Activated naive CD4-positive, alpha-beta T cell treated with anti-CD3 and anti-CD28 coated beads, Interleukin-2, amount 50 U/mL, for 24 hours (primary cell): ENCODE measurements around the gene FAM184B.

Source experiments
- H3K27ac Mint-ChIP-seq: one replicate; pipeline ENCODE4 v1.8.0; 2021; ENCODE audit warnings: mild to moderate bottlenecking, mixed read lengths
- H3K27me3 Mint-ChIP-seq: one replicate; pipeline ENCODE4 v1.8.0; 2021; ENCODE audit warnings: mixed read lengths
- H3K36me3 Mint-ChIP-seq: one replicate; pipeline ENCODE4 v1.8.0; 2021; ENCODE audit warnings: mixed read lengths
- H3K4me1 Mint-ChIP-seq: one replicate; pipeline ENCODE4 v1.8.0; 2021; ENCODE audit warnings: mixed read lengths
- H3K4me3 Mint-ChIP-seq: one replicate; pipeline ENCODE4 v1.8.0; 2021; ENCODE audit warnings: mild to moderate bottlenecking, mixed read lengths
- H3K9me3 Mint-ChIP-seq: one replicate; pipeline ENCODE4 v1.8.0; 2021; ENCODE audit warnings: mixed read lengths

FAM184B gene

GRCh38 chr4:17788956-17789355 lies 7.5 kb upstream of the FAM184B start:
- Mint-ChIP-seq H3K27ac (no peak overlapping the region), H3K4me3 (no peak overlapping the region), H3K27me3 (no peaks in the 10 kb centered on the region), H3K9me3 (no peaks in the 10 kb centered on the region), H3K4me1 (peaks cover 17% of the 10 kb centered on the region), H3K36me3 (peaks cover 12% of the 10 kb centered on the region)

GRCh38 chr4:17787315-17787714 lies 5.9 kb upstream of the FAM184B start:
- Mint-ChIP-seq H3K4me3 (no peak overlapping the region), H3K4me1 (peaks cover 17% of the 10 kb centered on the region), H3K27me3 (peaks cover under 1% of the 10 kb centered on the region), H3K9me3 (no peaks in the 10 kb centered on the region), H3K36me3 (peaks cover 7% of the 10 kb centered on the region), H3K27ac (no peak overlapping the region)

- Mint-ChIP-seq H3K27ac (no peak overlapping the region), H3K4me1 (peaks cover 24% of the 10 kb centered on the region), H3K27me3 (peaks cover 7% of the 10 kb centered on the region), H3K36me3 (peaks cover 6% of the 10 kb centered on the region), H3K9me3 (no peaks in the 10 kb centered on the region), H3K4me3 (no peak overlapping the region)
These were observed 5.1 kb upstream of the FAM184B start for GRCh38 chr4:17786567-17786966.

- H3K4me3 Mint-ChIP-seq = no peak overlapping the region
- peaks cover 25% of the 10 kb centered on the region for H3K4me1 Mint-ChIP-seq
- H3K36me3 Mint-ChIP-seq = peaks cover 6% of the 10 kb centered on the region
- H3K9me3 Mint-ChIP-seq = no peaks in the 10 kb centered on the region
- H3K27ac Mint-ChIP-seq = no peak overlapping the region
- H3K27me3 Mint-ChIP-seq = peaks cover 8% of the 10 kb centered on the region
These were observed 4.4 kb upstream of the FAM184B start for GRCh38 chr4:17785858-17786257.

GRCh38 chr4:17780501-17781299 lies 721 bp downstream of the FAM184B start:
- no peak overlapping the region for H3K4me3 Mint-ChIP-seq
- peaks cover 24% of the 10 kb centered on the region for H3K27me3 Mint-ChIP-seq
- peaks cover 10% of the 10 kb centered on the region for H3K4me1 Mint-ChIP-seq
- no peaks in the 10 kb centered on the region for H3K9me3 Mint-ChIP-seq
- H3K27ac Mint-ChIP-seq = no peak overlapping the region
- no peaks in the 10 kb centered on the region for H3K36me3 Mint-ChIP-seq

GRCh38 chr4:17778431-17778830 lies 3.0 kb downstream of the FAM184B start:
- H3K36me3 Mint-ChIP-seq = no peaks in the 10 kb centered on the region

GRCh38 chr4:17773135-17773698 lies 8.2 kb downstream of the FAM184B start:
- H3K36me3 Mint-ChIP-seq = no peaks in the 10 kb centered on the region
- H3K27ac Mint-ChIP-seq = no peak overlapping the region
- no peak overlapping the region for H3K4me3 Mint-ChIP-seq
- peaks cover 7% of the 10 kb centered on the region for H3K27me3 Mint-ChIP-seq
- no peaks in the 10 kb centered on the region for H3K9me3 Mint-ChIP-seq
- H3K4me1 Mint-ChIP-seq = no peaks in the 10 kb centered on the region

More at GRCh38 chr4:17778431-17778830, 3.0 kb downstream of the FAM184B start:
- Mint-ChIP-seq H3K4me3 (no peak overlapping the region), H3K4me1 (peaks cover 8% of the 10 kb centered on the region), H3K9me3 (no peaks in the 10 kb centered on the region), H3K27me3 (peaks cover 27% of the 10 kb centered on the region), H3K27ac (no peak overlapping the region)

- H3K36me3 Mint-ChIP-seq = no peaks in the 10 kb centered on the region
- H3K27me3 Mint-ChIP-seq = peaks cover 3% of the 10 kb centered on the region
- H3K4me3 Mint-ChIP-seq = no peak overlapping the region
- H3K4me1 Mint-ChIP-seq = no peaks in the 10 kb centered on the region
- H3K9me3 Mint-ChIP-seq = no peaks in the 10 kb centered on the region
- H3K27ac Mint-ChIP-seq = no peak overlapping the region
These were observed 10.0 kb downstream of the FAM184B start for GRCh38 chr4:17771284-17771908.

- Mint-ChIP-seq H3K4me1 (peaks cover under 1% of the 10 kb centered on the region), H3K36me3 (no peaks in the 10 kb centered on the region), H3K27ac (no peak overlapping the region), H3K27me3 (peaks cover 2% of the 10 kb centered on the region), H3K4me3 (no peak overlapping the region), H3K9me3 (no peaks in the 10 kb centered on the region)
These were observed 10.6 kb downstream of the FAM184B start for GRCh38 chr4:17770845-17771244.

- H3K27ac Mint-ChIP-seq = no peak overlapping the region
- no peak overlapping the region for H3K4me3 Mint-ChIP-seq
- H3K9me3 Mint-ChIP-seq = no peaks in the 10 kb centered on the region
- H3K27me3 Mint-ChIP-seq = peaks cover 2% of the 10 kb centered on the region
- H3K4me1 Mint-ChIP-seq = peaks cover 4% of the 10 kb centered on the region
- H3K36me3 Mint-ChIP-seq = no peaks in the 10 kb centered on the region
These were observed 11.8 kb downstream of the FAM184B start for GRCh38 chr4:17769406-17770174.

GRCh38 chr4:17766826-17767458 lies 14.5 kb downstream of the FAM184B start:
- Mint-ChIP-seq H3K36me3 (no peaks in the 10 kb centered on the region), H3K9me3 (no peaks in the 10 kb centered on the region), H3K4me1 (peaks cover 4% of the 10 kb centered on the region), H3K27ac (no peak overlapping the region), H3K27me3 (peaks cover 2% of the 10 kb centered on the region), H3K4me3 (no peak overlapping the region)

- no peaks in the 10 kb centered on the region for H3K36me3 Mint-ChIP-seq
- H3K9me3 Mint-ChIP-seq = no peaks in the 10 kb centered on the region
- H3K27ac Mint-ChIP-seq = no peak overlapping the region
- peaks cover 2% of the 10 kb centered on the region for H3K27me3 Mint-ChIP-seq
- H3K4me1 Mint-ChIP-seq = peaks cover 4% of the 10 kb centered on the region
- no peak overlapping the region for H3K4me3 Mint-ChIP-seq
These were observed 15.7 kb downstream of the FAM184B start for GRCh38 chr4:17765514-17766286.

GRCh38 chr4:17763931-17764330 lies 17.5 kb downstream of the FAM184B start:
- H3K27me3 Mint-ChIP-seq = peaks cover 2% of the 10 kb centered on the region
- peak overlapping the region; percentile 33 for H3K27ac Mint-ChIP-seq
- no peaks in the 10 kb centered on the region for H3K36me3 Mint-ChIP-seq
- no peak overlapping the region for H3K4me3 Mint-ChIP-seq
- H3K9me3 Mint-ChIP-seq = no peaks in the 10 kb centered on the region
- H3K4me1 Mint-ChIP-seq = peaks cover 4% of the 10 kb centered on the region

GRCh38 chr4:17763416-17763815 lies 18.0 kb downstream of the FAM184B start:
- Mint-ChIP-seq H3K9me3 (no peaks in the 10 kb centered on the region), H3K4me3 (no peak overlapping the region), H3K36me3 (no peaks in the 10 kb centered on the region), H3K27ac (no peak overlapping the region), H3K27me3 (peaks cover 2% of the 10 kb centered on the region), H3K4me1 (peaks cover 4% of the 10 kb centered on the region)

GRCh38 chr4:17762726-17763125 lies 18.7 kb downstream of the FAM184B start:
- H3K4me3 Mint-ChIP-seq = no peak overlapping the region
- peaks cover 2% of the 10 kb centered on the region for H3K27me3 Mint-ChIP-seq
- H3K27ac Mint-ChIP-seq = no peak overlapping the region
- H3K9me3 Mint-ChIP-seq = no peaks in the 10 kb centered on the region
- no peaks in the 10 kb centered on the region for H3K36me3 Mint-ChIP-seq
- peaks cover 4% of the 10 kb centered on the region for H3K4me1 Mint-ChIP-seq
